NCI-H82 treated with DMSO at 0.1 percent for 48 hours (cell line): Measurements from ENCODE around the gene EXOSC7.
"Not testable (repeated sequence)": the region's sequence is repeated elsewhere in the genome, so short reads cannot be mapped to it uniquely, and the experiment has no call there.

ENCODE experiments used
- DNase-seq: peaks from one replicate; lab custom pipeline; 2025; ENCODE audit not compliant: unreplicated experiment; lab: John Stamatoyannopoulos, UW

EXOSC7 gene

GRCh38 chr3:44962621-44963393, 13.2 kb upstream of the EXOSC7 start:
- DNase-seq = no peak

- no peak for DNase-seq
Measured at GRCh38 chr3:44963571-44964325, 12.3 kb upstream of the EXOSC7 start.

- no peak for DNase-seq
Measured at GRCh38 chr3:44965165-44965564, 10.9 kb upstream of the EXOSC7 start.

- no peak for DNase-seq
Measured at GRCh38 chr3:44966795-44967278, 9.2 kb upstream of the EXOSC7 start.

- DNase-seq = no peak
Measured at GRCh38 chr3:44968447-44968858, 7.6 kb upstream of the EXOSC7 start.

- DNase-seq = no peak
Measured at GRCh38 chr3:44969154-44969827, 6.8 kb upstream of the EXOSC7 start.

GRCh38 chr3:44969828-44970179, 6.2 kb upstream of the EXOSC7 start:
- DNase-seq = no peak

GRCh38 chr3:44970926-44971490, 5.0 kb upstream of the EXOSC7 start:
- DNase-seq = no peak

- DNase-seq = no peak
Measured at GRCh38 chr3:44974416-44974815, 1.6 kb upstream of the EXOSC7 start.

- DNase-seq = no peak
Measured at GRCh38 chr3:44981220-44981619, 5.2 kb downstream of the EXOSC7 start.

- no peak for DNase-seq
Measured at GRCh38 chr3:44981751-44982150, 5.7 kb downstream of the EXOSC7 start.

GRCh38 chr3:44982817-44983216, 6.8 kb downstream of the EXOSC7 start:
- no peak for DNase-seq

- DNase-seq = no peak
Measured at GRCh38 chr3:44983484-44983941, 7.5 kb downstream of the EXOSC7 start.

GRCh38 chr3:44984335-44984734, 8.3 kb downstream of the EXOSC7 start:
- no peak for DNase-seq

GRCh38 chr3:44986330-44986729, 10.3 kb downstream of the EXOSC7 start:
- DNase-seq = not testable (repeated sequence)

GRCh38 chr3:44987332-44987731, 11.3 kb downstream of the EXOSC7 start:
- no peak for DNase-seq

- DNase-seq = no peak
Measured at GRCh38 chr3:44988073-44988472, 12.0 kb downstream of the EXOSC7 start.

GRCh38 chr3:44989141-44989540, 13.1 kb downstream of the EXOSC7 start:
- no peak for DNase-seq

- DNase-seq = no peak
Measured at GRCh38 chr3:44989636-44990373, 13.8 kb downstream of the EXOSC7 start.

- DNase-seq = no peak
Measured at GRCh38 chr3:44991326-44991725, 15.3 kb downstream of the EXOSC7 start.
